ENCODE data around the gene WNK1.

- TF ChIP-seq, protein P1, sequence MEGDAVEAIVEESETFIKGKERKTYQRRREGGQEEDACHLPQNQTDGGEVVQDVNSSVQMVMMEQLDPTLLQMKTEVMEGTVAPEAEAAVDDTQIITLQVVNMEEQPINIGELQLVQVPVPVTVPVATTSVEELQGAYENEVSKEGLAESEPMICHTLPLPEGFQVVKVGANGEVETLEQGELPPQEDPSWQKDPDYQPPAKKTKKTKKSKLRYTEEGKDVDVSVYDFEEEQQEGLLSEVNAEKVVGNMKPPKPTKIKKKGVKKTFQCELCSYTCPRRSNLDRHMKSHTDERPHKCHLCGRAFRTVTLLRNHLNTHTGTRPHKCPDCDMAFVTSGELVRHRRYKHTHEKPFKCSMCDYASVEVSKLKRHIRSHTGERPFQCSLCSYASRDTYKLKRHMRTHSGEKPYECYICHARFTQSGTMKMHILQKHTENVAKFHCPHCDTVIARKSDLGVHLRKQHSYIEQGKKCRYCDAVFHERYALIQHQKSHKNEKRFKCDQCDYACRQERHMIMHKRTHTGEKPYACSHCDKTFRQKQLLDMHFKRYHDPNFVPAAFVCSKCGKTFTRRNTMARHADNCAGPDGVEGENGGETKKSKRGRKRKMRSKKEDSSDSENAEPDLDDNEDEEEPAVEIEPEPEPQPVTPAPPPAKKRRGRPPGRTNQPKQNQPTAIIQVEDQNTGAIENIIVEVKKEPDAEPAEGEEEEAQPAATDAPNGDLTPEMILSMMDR (IDR thresholded peaks at IDR 0.05) = peak in 2 of 5 experiments; percentile 27 to 28
- TF ChIP-seq POLR2AphosphoS5 (IDR thresholded peaks at IDR 0.05) (peak in 1 of 3 donors; percentile 61), EP300 (IDR thresholded peaks at IDR 0.05; ENCODE audit: low read depth) (no peak), POLR2A (IDR thresholded peaks at IDR 0.05) (peak; percentile 49)
These were observed 574 bp downstream of the WNK1 start for GRCh38 chr12:752695-753610.

Data from transverse colon (tissue), 4 donors.